Stimulated activated CD4-positive, alpha-beta T cell treated with anti-CD3 and anti-CD28 coated beads, Interleukin-4, amount 100 ng/mL, for 1 hour (primary cell): ENCODE measurements around the gene GSTO1.

Experiments used
- DNase-seq: peaks from one replicate; pipeline ENCODE4 v3.0.0-alpha.2; 2020

Gene GSTO1

DNA sequence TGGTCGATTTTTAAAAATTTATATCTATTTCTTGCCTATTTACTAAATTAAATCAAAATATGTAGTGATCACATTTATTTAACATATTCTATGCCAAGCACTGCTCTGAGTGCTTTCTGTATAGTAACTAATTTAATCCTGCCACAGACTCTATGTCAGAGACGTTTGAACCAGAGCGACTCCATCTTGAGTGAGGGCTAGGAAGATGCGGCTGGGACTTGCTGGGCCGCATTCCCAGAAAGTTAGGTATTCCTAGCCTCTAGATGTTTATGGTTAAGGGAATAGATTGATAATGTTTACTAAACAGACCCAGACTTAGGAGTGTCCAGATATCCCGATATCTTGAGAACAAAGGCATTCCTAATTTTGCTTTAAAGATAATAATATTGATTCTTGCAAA, 3.2 kb upstream of the GSTO1 start:
- DNase-seq: no peak

- DNase-seq: no peak
Measured at GRCh38 chr10:104252368-104252767, 2.3 kb upstream of the GSTO1 start.

- peak; percentile 14 for DNase-seq
Measured at GRCh38 chr10:104253106-104253505, 1.6 kb upstream of the GSTO1 start.

- no peak for DNase-seq
Measured at GRCh38 chr10:104253606-104254410, 884 bp upstream of the GSTO1 start.

- no peak for DNase-seq
Measured at GRCh38 chr10:104255311-104255981, 754 bp downstream of the GSTO1 start.

DNA sequence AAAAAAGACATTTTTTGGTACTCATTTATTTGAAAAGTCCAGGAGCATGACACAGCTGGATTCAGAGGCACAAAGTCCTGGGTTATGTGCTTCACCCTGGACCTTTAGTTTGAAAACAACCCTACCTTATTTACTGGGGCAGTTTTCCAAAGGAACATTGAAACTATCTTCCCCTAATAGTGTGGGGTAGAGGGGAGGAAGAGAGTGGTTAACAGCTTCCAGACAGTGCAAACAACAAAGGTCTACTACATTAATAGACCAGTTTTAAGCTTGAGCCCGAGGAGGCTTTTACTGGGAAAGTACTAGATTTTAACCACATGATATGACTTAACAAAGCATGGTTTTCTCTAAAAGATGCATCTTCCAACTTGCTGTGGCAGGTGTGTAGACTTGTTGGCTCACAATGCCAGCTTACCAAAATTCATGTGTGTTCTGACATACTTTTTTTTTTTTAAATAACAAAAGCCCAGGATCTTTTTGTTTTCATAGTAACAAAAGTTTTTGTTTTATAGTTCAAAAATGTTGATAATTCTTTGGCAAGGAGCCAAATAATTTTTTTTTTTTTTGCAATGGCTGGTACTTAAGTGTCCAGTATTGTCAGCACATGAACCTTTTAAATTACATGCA, 1.8 kb downstream of the GSTO1 start:
- DNase-seq: no peak

GRCh38 chr10:104257235-104257634, 2.5 kb downstream of the GSTO1 start:
- DNase-seq: no peak

- no peak for DNase-seq
Measured at GRCh38 chr10:104258209-104258608, 3.5 kb downstream of the GSTO1 start.

DNA sequence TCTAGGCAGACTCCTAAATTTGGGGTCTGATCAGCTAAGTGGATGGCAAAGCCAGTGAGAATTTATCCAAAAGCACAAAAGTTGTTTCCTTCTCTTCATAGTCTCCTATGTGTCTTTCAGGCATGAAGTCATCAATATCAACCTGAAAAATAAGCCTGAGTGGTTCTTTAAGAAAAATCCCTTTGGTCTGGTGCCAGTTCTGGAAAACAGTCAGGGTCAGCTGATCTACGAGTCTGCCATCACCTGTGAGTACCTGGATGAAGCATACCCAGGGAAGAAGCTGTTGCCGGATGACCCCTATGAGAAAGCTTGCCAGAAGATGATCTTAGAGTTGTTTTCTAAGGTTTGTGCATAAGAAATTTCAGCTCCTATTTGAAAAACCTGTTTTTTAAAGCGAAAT, 4.8 kb downstream of the GSTO1 start:
- no peak for DNase-seq

DNA sequence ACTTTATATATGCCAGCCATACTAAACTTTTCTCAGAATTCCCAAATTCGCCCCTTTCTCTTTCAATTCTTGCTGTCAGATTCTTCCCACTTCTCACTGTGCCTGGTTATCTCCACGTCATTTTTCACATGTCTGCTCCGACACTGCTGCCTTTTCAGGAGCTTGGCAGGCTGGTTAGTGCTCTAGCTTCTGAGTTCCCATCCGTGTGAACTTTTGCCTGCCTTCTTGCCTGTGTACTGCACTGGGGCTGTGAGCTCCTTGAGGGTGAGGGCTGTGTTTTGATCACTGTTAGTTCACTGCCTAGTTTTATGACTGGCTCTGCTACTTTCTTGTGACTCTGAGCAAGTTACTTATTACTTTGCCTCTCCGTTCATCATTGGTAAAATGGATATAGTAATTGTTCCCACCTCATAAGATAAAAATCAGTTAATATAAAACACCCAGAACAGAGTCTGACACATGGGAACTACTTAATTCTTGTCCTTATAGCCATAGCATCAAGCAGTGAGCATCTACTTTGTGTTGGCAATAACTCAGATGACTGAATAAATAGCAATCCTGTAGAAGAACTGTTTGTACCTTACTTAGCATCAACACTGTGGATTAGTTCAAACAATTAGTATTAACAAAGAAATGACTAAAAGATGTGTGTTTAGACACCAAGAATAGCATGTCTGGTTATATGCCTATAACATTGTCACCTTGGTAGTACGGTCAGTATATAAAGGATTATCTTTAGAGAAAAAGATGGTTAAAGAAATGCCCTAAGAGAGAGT, 5.5 kb downstream of the GSTO1 start:
- no peak for DNase-seq

GRCh38 chr10:104260775-104261115, 6.1 kb downstream of the GSTO1 start:
- DNase-seq: no peak

DNA sequence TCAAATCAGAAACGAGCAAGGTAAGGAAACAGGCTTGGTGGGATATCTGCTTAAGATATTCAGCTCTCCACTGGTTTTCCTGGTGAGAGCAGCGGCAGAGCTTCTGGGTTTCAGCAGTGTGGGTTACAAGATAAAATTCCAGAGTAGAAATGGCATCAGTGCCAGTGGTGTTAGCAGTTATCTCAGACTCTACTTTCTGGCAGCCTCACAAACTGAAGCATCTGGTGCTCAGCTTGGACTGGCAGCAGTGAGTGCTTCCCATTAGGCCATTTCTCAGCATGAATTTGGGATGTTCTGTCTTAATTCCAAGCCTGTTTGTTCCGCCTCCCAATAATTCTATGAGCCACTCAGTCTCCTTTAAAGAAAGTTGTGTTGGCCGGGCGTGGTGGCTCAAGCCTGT, 7.4 kb downstream of the GSTO1 start:
- no peak for DNase-seq

DNA sequence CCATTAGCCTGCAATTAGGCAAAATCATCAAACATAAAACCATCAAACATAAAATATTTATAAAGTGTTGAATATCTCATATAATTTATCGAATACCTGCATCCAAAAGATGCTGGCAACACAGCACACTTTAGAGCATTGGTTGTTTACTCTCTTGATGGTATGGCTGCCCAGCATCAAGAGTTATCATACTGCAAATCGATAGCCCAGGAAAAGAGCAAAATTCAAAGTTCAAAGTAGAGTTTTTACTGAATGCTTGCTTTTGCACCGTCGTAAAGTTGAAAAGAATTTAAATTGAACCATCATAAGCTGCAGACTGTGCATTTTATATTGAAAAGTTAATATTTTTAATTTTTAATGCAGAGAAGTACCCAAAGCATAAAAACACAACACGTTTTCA, 10.1 kb downstream of the GSTO1 start:
- DNase-seq: no peak

DNA sequence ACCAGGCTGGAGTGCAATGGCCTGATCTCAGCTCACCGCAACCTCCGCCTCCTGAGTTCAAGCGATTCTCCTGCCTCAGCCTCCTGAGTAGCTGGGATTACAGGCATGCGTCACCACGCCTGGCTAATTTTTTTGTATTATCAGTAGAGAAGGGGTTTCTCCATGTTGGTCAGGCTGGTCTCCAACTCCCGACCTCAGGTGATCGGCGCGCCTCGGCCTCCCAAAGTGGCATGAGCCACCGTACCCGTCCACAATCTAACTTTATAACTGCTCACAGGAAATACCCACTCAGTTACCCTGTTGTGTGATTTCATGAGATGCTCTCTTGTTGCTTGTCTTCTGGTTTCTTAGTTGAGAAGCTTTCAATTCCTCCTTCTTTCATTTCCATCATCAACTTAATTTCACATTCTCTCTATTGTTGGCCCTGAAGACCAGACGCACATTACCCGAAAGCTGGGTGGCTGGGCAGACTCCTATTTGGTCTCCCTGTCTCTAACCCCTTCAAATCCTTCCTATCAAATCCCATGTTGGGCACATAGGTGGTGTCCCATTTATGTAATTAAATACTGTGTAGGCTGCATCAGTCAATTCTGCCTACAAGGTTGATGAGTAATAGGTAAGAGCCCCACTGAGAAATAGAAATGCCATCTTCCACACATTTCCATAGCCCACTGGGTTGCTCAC, 13.2 kb downstream of the GSTO1 start:
- peak; percentile 34 for DNase-seq

GRCh38 chr10:104268405-104268712, 13.7 kb downstream of the GSTO1 start:
- DNase-seq: no peak

- peak; percentile 97 for DNase-seq
Measured at GRCh38 chr10:104268713-104269645, 14.3 kb downstream of the GSTO1 start, which contains the start of gene GSTO2. TSS of gene GSTO2 (plus strand) at chr10:104269184. CDS start at chr10:104274916, 5,732 bp downstream.

- DNase-seq: no peak
Measured at GRCh38 chr10:104273286-104273685, 18.6 kb downstream of the GSTO1 start.

DNA sequence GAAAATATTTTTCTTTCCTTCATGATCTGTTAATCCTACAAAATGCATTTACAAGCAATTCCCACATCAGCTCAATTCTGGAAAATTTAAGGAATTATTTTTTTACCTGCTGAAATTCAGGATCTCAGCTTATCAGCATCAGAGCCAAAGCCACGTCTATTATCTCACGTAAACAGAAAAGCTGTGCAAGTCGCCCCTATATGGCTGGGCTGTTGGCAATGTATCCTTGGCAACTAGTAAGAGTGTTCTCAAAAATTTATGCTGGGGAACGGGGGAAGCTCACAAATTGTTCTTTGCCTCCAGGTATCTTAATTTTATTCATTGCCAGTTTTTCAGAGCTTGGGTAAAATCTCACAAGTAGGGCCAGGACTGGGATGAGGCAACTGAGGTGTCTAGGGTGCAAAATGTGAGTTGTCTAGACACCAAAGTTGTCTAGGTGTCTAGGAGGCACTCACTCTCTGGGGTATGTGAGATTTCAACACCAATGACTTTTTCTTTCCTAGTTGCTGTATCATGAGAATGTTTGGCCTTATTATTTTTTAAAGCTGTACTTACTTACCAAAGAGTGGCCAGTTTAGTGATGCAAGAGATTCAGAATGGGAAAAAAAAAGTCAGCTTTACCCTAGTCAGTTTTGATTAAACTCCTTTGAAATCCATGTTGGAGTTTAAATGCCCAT, 19.3 kb downstream of the GSTO1 start:
- DNase-seq: no peak

- peak; percentile 61 for DNase-seq
Measured at GRCh38 chr10:104274762-104275721, 20.4 kb downstream of the GSTO1 start.

DNA sequence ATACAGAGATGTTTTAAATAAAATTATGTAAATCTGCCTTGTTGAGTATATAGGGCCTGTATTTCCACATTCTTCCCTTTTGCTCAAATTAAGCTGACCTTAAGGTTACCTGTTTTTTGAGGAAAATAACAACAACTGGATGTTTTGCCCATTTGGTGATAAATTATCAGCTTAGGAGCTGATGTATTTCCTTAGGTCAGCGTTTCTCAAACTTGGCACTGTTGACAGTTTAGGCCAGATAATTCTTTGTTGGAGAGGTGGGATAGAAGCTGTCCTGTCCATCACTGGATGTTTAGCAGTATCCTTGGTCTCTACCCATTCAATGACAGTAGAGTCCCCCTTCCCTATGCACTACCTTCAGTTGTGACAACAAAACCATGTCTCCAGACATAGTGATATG, 21.5 kb downstream of the GSTO1 start:
- DNase-seq: no peak
